Activated CD8-positive, alpha-beta memory T cell treated with anti-CD3 and anti-CD28 coated beads for 24 hours (primary cell): ENCODE measurements around the gene KRTAP4-6.
"Not testable (repeated sequence)": the region's sequence is repeated elsewhere in the genome, so short reads cannot be mapped to it uniquely, and the experiment has no call there.

ENCODE experiments used
- DNase-seq: peaks from one replicate; pipeline ENCODE4 v3.0.0-alpha.2; 2020

KRTAP4-6 gene

GRCh38 chr17:41145261-41145660 is 4.9 kb upstream of the KRTAP4-6 start:
- no peak for DNase-seq

- DNase-seq = no peak
These were observed 4.5 kb upstream of the KRTAP4-6 start for GRCh38 chr17:41144846-41145245.

DNA sequence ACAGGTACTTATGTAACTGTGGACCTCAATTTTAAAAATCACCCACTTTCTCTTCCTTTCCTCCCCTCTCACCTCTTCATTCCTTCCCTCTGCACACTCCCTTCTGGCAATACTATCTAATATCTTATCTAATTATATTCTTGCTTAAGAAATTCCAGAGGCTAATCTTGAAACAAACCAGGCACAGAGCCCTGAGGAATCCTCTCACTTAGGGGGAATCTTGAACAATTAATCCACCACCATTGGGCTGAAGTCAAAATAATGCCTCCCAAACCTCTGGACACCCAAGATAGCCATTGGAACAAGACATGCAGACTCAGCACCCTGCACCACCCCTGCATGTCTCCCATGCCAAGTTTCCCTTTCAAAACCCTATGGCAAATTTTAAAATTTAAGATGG is 1.0 kb upstream of the KRTAP4-6 start:
- no peak for DNase-seq

DNA sequence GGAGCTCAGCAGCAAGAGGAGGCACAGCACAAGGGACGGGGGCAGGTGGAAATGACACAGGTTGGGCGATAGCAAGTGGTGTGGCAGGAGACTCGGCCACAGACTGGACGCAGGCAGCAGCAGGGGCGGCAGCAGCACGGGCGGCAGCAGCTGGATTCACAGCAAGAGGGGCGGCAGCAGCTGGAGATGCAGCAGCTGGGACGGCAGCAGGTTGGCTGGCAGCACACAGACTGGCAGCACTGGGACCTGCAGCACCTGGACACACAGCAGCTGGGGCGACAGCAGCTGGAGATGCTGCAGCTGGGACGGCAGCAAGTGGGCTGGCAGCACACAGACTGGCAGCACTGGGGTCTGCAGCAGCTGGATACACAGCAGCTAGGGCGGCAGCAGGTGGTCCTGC is 479 bp downstream of the KRTAP4-6 start:
- not testable (repeated sequence) for DNase-seq

DNA sequence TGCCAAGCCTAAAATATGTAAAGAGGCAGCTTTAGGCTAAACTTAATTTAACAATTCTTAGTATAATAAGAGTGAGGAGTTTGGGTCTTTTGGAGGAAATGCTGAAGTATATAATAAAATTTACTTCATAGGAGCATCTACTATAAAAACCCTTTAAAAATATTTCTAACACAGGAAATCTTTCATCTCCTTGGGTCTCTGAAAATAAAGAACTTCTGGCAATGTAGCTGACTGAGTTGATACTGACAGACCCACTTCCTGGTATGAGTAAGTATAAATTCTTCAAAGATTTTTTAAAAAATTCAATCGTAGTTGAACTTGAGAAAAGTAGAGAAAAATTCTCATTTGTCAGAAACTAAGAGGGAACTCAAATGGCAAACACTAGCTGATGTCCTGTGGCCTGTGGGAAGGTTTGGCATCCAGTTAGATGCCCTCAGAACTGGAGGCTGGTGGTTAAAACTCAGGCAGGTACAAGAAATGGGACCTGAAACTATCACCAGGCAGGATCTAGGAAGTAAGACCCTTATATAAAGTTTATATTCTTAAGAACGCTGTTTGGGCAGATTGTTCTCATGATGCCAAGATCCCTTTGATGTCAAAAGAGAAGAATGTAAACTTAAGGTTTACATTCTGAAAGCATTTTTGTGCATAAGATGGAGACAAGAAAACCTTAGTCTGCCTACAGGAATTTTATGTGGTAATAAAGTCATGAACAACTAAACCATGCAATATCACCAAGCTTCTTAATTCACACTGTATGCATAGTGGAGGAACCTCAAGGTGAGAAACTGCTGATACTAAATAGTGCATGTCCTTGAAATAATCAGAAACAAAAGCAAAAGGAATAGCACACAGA is 6.2 kb downstream of the KRTAP4-6 start:
- DNase-seq = no peak

DNA sequence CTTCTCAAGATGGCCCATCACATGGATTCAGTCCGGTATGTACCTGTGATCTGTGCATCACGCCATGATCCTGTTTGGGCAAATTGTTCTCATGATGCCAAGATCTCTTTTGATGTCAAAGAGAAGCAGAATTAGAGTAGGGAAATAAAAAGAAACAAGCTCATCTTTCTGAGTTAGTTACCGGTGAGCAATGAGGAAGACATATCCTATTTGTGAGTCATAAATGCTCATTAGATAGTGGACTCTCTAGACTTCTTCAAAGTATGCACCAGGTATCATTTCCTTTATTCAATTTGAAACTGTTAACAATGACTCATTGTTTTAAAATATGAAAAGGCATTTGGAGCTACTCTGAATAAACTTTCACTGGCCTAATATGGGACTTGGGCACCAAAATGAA is 8.4 kb downstream of the KRTAP4-6 start:
- DNase-seq = no peak

DNA sequence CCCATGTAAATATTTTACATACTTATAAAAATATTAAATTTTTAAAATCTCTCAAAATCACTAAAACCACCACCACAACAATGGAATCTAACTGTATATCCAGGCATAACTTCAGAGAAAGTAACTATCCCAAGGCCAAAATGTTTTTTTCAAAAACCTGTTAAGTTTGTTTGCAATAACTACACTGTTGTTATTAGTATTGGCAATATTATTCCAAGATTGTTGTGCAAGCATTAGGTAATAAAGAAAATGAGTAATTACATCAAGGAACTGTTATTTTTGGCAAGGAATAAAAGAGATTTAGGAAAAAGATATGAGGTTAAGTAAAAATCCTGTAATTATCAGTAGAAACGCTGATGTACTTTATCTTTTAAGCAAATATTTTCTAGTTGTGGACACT is 13.0 kb downstream of the KRTAP4-6 start:
- DNase-seq = no peak

GRCh38 chr17:41126412-41126811 is 13.9 kb downstream of the KRTAP4-6 start:
- DNase-seq = no peak

GRCh38 chr17:41125064-41125463 is 15.3 kb downstream of the KRTAP4-6 start:
- DNase-seq = no peak

- DNase-seq = not testable (repeated sequence)
These were observed 16.4 kb downstream of the KRTAP4-6 start, which contains the start of gene KRTAP4-12 for GRCh38 chr17:41123991-41124371. Gene KRTAP4-12, minus strand, starts transcription at chr17:41124182. Its CDS starts 60 bp downstream, at chr17:41124122.

DNA sequence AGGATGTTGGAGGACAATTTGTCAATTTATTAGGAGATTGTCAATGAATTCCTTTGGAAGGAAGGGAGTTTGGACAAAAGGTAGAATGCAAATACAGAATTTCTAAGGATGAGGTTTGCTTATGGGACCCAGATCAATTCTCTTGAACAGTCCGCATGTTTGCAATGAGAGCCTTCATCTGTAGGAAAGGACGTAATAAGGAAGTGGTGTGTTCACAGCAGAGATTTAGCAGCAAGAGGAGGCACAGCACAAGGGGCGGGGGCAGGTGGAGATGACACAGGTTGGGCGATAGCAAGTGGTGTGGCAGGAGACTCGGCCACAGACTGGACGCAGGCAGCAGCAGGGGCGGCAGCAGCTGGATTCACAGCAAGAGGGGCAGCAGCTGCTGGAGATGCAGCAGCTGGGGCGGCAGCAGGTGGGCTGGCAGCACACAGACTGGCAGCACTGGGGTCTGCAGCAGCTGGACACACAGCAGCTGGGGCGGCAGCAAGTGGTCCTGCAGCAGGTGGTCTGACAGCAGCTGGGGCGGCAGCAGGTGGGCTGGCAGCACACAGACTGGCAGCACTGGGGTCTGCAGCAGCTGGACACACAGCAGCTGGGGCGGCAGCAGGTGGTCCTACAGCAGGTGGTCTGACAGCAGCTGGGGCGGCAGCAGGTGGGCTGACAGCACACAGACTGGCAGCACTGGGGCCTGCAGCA is 16.9 kb downstream of the KRTAP4-6 start:
- DNase-seq = not testable (repeated sequence)

DNA sequence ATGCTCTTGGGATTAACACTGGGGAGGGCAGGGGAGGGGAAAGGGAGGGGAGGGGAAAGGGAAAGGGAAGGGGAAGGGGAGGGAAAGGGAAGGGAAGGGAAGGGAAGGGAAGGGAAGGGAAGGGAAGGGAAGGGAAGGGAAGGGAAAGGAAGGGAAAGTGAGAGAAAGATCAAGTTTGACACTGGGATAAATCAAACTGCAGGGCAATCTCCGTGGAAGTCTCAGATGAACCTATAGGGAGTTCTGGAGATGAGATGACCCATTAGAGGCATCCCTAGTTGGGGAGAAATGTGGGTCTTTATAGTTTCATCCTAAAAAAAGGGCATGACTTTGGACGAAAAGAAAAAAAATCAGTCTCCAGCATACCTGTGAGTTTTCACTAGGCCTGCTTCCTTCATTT is 18.6 kb downstream of the KRTAP4-6 start:
- DNase-seq = no peak

DNA sequence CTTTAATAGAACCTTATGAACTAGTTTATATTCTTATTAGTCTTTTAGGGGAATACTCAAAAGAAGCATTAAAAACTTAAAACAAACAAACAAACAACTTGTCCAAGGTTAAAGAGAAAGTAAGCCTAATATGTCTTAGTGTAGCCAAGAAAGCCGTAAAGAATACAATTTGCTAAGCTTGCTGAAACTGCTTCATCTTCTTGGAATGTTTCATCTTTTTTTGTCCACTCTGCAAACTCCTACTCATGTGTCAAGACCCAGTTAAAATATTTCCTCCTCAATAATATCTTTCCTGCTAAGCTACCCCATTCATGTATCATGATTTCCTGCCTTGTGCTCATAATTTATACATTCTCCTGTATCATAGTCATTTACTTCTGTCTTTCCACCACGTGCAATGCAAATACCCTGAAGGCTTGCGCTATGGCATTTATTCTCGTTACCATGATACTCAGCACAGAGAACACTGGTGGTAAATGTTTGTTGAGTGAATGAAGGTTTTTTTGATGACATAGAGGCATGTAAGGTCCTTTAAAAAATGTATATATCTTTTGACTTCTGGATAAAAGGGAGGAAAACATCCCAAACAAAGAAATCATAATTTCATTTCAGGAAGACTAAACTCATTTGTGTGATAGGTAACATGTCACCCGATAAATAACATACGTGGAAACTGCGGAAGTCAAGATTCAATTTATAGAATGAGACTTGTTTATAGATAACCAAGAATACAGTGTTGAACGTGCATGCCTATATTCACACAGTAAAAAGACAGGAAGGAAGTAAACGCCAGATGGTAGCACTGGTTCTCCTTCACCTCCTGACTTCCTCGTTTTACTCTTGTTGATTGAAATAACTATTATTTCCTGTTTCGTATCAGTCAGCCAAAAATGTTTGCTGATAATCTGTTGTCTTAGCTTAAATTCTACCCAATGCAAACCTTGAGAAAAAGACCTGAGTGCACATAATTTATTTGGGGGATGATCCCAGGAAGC is 20.4 kb downstream of the KRTAP4-6 start:
- not testable (repeated sequence) for DNase-seq

- DNase-seq = no peak
These were observed 21.6 kb downstream of the KRTAP4-6 start for GRCh38 chr17:41118721-41119120.

GRCh38 chr17:41117846-41118386 is 22.4 kb downstream of the KRTAP4-6 start, which contains the start of gene KRTAP4-11:
Gene KRTAP4-11, minus strand, starts transcription at chr17:41118373. Its CDS starts 58 bp downstream, at chr17:41118315.
- DNase-seq = not testable (repeated sequence)

- no peak for DNase-seq
These were observed 24.0 kb downstream of the KRTAP4-6 start for GRCh38 chr17:41116297-41116696.

DNA sequence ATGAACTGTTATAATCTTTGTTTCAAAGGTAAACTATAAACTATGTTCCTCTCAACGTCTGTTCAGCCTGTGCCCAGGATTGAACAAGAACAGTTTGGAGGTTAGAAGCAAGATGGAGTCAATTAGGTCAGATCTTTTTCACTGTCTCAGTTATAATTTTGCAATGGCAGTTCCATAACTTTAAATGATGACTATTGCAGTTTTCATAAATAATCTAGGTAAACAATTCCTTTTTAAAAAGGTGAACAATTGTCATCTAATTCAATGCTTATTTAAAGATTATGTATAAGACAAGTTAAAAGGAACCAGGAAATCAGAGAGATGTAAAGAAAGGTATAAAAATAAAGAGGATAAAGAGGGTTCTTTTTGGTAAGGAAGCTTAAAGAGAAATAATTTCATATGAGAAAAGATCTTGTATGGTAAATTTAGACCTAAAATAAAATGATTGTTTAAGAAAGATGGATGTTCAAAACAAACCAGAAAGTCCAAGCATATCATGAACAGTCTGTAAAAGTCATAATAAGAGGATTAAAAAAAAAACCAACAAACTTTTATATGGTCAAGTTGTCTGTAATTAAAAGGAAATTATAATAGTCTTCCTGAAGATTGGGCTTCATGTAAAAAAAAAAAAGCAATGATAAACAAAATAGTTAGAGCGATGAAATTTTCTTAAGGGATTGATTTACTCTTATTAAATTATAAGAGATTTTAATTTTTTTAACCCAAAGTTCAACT is 29.0 kb downstream of the KRTAP4-6 start:
- DNase-seq = no peak

DNA sequence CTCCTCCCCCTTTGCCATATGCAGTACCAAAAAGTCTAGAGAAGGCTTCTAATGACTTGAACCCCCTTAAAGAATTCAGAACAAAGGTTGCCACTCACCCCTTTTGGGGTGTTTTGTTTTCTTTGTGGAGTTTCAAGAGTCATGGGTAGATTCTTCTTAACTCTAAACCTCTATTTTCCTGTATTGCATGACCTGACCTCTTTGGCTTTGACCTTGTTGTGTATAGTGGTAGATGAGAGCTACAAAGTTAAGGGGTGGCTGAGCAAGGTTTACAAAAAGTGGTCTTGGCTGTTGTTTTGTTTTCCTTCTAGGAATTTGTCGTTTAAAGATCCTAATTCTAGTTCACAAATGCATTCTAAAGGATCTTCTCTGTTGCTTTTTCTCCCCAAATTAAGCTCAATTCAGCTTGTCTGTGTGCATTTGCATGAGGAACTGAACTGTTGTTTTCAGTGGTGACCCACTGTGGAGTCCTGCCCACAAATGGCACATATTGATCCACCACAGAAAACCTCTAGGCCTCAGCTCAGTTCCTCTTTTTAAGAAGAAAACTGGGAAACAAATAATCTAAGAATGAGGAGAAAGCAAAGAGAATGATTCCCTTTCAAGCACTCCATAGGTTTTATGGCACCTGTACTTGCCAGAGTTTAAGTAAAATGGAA is 31.5 kb downstream of the KRTAP4-6 start:
- DNase-seq = not testable (repeated sequence)

GRCh38 chr17:41107941-41108450 is 32.3 kb downstream of the KRTAP4-6 start:
- no peak for DNase-seq

GRCh38 chr17:41105347-41105746 is 35.0 kb downstream of the KRTAP4-6 start, which contains the start of gene KRTAP4-9:
Gene KRTAP4-9, plus strand, starts transcription at chr17:41105389. Its CDS starts 0 bp downstream, at chr17:41105389.
- DNase-seq = not testable (repeated sequence)
